Heart right ventricle (tissue), 16 donors: ENCODE results near the gene ROM1. TPM values are rescaled to one million over a fixed set of nuclear protein-coding genes. Genes with fewer than 3 reads are reported as not detected.

Experiments
- ATAC-seq, 8 donors: fragments of 200-7000 bp; cut with Tn5 transposase; one replicate each; pipeline ENCODE4 v1.9.1; 2020; ENCODE audit warnings: mild to moderate bottlenecking in 8 of 8, moderate library complexity in 8 of 8, moderate number of reproducible peaks in 1 of 8
- DNase-seq, 2 donors: peaks; one replicate each; pipeline ENCODE4 v3.0.0-alpha.2; 2020
- H3K27ac ChIP-seq, 10 donors: fragments of 200-600 bp; sonication (generic) in 2 of 10; one replicate each; pipeline versions ENCODE4 v1.5.0 to v1.8.0; 2020 to 2022; ENCODE audit warnings: mild to moderate bottlenecking in 3 of 10
- H3K27me3 ChIP-seq, 7 donors: fragments of 200-600 bp; one replicate each; pipeline ENCODE4 v1.8.0; 2021 to 2022; ENCODE audit warnings: mild to moderate bottlenecking in 2 of 7
- H3K36me3 ChIP-seq, 9 donors: fragments of 200-600 bp; sonication (generic) in 1 of 9; one replicate each; pipeline versions ENCODE4 v1.5.0 to v1.8.0; 2020 to 2022; ENCODE audit warnings: mild to moderate bottlenecking in 2 of 9
- H3K4me1 ChIP-seq, 9 donors: fragments of 200-600 bp; sonication (generic) in 1 of 9; one replicate each; pipeline versions ENCODE4 v1.5.0 to v1.8.0; 2020 to 2022; ENCODE audit warnings: mild to moderate bottlenecking in 4 of 9
- H3K4me3 ChIP-seq, 10 donors: fragments of 200-600 bp; sonication (generic) in 2 of 10; one replicate each; pipeline versions ENCODE4 v1.5.0 to v1.8.0; 2020 to 2022; ENCODE audit warnings: mild to moderate bottlenecking in 7 of 10, moderate library complexity in 2 of 10
- H3K9me3 ChIP-seq, 11 donors: fragments of 200-600 bp in 10 of 11; sonication (generic) in 2 of 11; one replicate each; pipeline versions ENCODE4 v1.5.0 to v1.8.0; 2013 to 2022; ENCODE audit warnings: mild to moderate bottlenecking in 2 of 11, control low read depth in 1 of 11, moderate library complexity in 1 of 11
- WGBS, 2 donors: extraction: QIAGEN DNeasy Blood & Tissue Kit; methylation state at CpG; one replicate each; pipeline ENCODE4 v1.1.7; 2013; ENCODE audit warnings: inconsistent platforms in 1 of 2; 5-methylcytosine and 5-hydroxymethylcytosine counted together
- intact Hi-C, 10 donors: fragments of 100-400 bp; cut with DNase I; formaldehyde crosslinking; loops; one replicate each; pipeline versions ENCODE4 v1.11.1 to v1.14.2; 2022
- polyA plus RNA-seq, 2 donors: library from polyadenylated mRNA; stranded (reverse); fragments of 200-250 nt; gene quantifications; one replicate each; pipeline ENCODE4 v1.2.3, GENCODE V29; 2013
- total RNA-seq, 10 donors: library from RNA; stranded (reverse); fragmentation: NEBNext Ultra II Directional in 3 of 10; extraction: Animal tissue kit (Norgen Biotek cat#: 25700) in 3 of 10; gene quantifications; one replicate each; pipeline versions ENCODE4 v1.2.1 to v1.2.4, GENCODE V29; 2021 to 2023
- TF ChIP-seq, protein P1 (sequence below), 9 donors: fragments of 200-600 bp; sonication (generic) in 2 of 9; IDR thresholded peaks; one replicate each; pipeline versions ENCODE4 v1.5.0 to v1.8.0; 2021 to 2022; ENCODE audit warnings: antibody characterized with exemption in 9 of 9, mild to moderate bottlenecking in 5 of 9, moderate library complexity in 1 of 9
- donor health status: Arrhythmogenic right ventricular cardiomyopathy.
- donor health status: ischemic (EF 13 %, LVEDD 7.1; RV severe dilation, severe dysfunction).
- donor health status: healthy with polysubstance abuse.
- donor health status: DM: no; HTN: yes; CAD: no.
- donor health status: DM: no; HTN: no; CAD: no.
- donor health status: ischemic (EF 25% LVEDD 6.9; RV normal size, moderate dysfunction).
- donor health status: ischemic (EF 25% LVEDD 5.7; RV mildly dilated, moderate dysfunction).
- donor health status: healthy.
- donor health status: DM: yes; HTN: yes; CAD: no.
- donor health status: Ischemic cardiomyopathy.
- donor health status: ischemic (EF 35%, LVEDD 5.7; RV mildly dilated, moderate dysfunction).
- donor health status: nonischemic (EF 11% LVEDD 7.7; RV severe dilation, severe dysfunction).
- donor health status: DM: yes; HTN: yes; CAD: no.
- donor health status: PGD.
- donor health status: ischemic (EF 29% LVEDD 5.4; RV normal size, mild dysfunction).
- donor health status: nonischemic (EF 23%, LVEDD 6.1; RV moderate dilation, normal function).

The ROM1 gene
- total and polyA plus RNA-seq, 12 donors, result 0.81 to 6.6 (median 2.0) TPM

DNA sequence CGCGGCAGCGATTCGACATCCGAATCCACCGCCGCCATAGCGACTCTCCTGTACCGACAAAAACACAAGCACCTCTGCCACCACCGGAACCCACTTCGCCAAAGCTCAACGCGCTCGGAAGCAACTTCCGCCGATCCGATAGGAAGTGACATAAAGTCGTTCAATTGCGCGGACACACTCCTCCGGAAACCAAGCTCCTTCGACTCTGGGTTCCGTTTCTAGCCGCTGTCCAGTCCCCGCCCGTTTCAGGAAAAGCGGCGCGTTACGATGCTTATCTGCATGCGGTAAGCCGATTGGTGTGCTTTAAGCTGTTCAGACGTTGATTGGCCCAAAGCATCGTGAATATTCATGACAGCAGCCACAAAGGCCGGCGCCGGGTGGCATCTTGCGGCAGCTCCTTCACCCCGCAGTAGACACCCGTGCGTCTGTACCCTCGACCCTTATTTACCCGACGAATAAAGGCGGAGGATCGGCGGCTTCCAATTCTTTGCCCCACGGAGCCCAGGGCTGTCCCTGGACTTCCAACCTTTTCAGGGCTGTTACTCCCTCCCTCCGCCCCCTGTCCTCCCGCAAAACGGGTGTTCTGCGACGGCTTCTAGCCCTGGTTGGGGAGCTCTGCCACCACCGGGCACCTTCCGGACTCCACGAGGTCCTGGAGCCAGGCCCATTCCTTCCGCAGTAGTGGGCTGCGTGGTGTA lies 21.5 kb upstream of the ROM1 start, which contains the start of gene TUT1:
Gene TUT1, minus strand, starts transcription at position 76 of the 698 bp plus-strand sequence. Its CDS starts 38 bp downstream, at position 38.
- H3K4me3 ChIP-seq, result peak within 1 kb of the TSS; percentile 63 to 86 (median 78)
- peaks cover 0 to 63% (median 43%) of the 10 kb centered on the region in 9 donors for H3K36me3 ChIP-seq
- H3K4me1 ChIP-seq, result peaks cover 3 to 42% (median 28%) of the 10 kb centered on the region in 9 donors
- no peaks in the 10 kb centered on the region for H3K27me3 ChIP-seq
- ATAC-seq (peak; percentile 95 to 98 (median 96)), DNase-seq (peak; percentile 91 to 97)
- 0% methylated on average over 58 of the region's 58 CpGs for WGBS, 2 donors
- H3K9me3 ChIP-seq, result no peaks in the 10 kb centered on the region
- peak within 1 kb of the TSS; percentile 83 to 97 (median 94) for H3K27ac ChIP-seq
- TF ChIP-seq, protein P1, sequence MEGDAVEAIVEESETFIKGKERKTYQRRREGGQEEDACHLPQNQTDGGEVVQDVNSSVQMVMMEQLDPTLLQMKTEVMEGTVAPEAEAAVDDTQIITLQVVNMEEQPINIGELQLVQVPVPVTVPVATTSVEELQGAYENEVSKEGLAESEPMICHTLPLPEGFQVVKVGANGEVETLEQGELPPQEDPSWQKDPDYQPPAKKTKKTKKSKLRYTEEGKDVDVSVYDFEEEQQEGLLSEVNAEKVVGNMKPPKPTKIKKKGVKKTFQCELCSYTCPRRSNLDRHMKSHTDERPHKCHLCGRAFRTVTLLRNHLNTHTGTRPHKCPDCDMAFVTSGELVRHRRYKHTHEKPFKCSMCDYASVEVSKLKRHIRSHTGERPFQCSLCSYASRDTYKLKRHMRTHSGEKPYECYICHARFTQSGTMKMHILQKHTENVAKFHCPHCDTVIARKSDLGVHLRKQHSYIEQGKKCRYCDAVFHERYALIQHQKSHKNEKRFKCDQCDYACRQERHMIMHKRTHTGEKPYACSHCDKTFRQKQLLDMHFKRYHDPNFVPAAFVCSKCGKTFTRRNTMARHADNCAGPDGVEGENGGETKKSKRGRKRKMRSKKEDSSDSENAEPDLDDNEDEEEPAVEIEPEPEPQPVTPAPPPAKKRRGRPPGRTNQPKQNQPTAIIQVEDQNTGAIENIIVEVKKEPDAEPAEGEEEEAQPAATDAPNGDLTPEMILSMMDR (IDR thresholded peaks at IDR 0.05), result peak in 5 of 9 donors; percentile 5 to 39 (median 24)
- intact Hi-C loops, result loop anchor here in 5 of 10 donors (1.0 to 10.0 kb wide), 6 partner anchors 17 to 266 kb away; partner anchors contain the start of gene AHNAK (in 2 of the 5)

DNA sequence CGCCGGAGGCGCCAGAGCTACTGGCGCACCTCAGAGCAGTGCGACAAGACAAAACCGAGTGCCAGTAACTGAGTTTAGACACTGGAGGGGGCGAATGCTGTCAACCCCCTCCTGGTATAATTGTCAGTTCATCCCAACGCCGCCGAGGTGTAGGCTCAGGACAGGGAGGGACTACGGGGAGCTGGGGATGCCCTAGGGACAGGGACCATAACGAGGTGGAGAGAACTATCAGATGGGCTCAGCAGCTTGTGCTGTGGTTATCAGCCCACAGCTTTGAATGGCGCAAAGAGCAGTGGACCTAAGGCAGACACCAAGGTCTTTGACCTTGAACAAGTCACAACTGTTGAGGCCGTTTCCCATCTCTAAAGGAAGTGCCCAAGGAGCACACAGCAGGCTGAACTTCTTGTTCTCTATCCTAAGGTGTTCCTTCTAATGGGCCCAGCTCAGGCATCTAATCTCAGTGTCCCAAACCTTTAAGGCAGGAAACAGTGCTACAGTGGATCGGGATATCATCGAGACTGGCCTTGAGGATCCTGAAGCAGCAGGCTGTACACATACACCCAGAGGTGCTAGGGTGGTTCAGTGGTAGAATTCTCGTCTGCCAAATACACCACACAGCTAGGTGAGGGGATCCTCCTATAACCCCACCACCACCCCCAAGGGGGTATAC lies 20.8 kb upstream of the ROM1 start:
- peak in 6 of 8 donors; percentile 3 to 34 (median 16) for ATAC-seq
- H3K36me3 ChIP-seq, result peaks cover 0 to 63% (median 50%) of the 10 kb centered on the region in 9 donors
- H3K27ac ChIP-seq, result peak overlapping the region; percentile 83 to 97 (median 94)
- 8 to 11% methylated on average over 17 of the region's 17 CpGs for WGBS, 2 donors
- TF ChIP-seq, protein P1 (IDR thresholded peaks at IDR 0.05), result no peak
- intact Hi-C loops, result loop anchor here in 3 of 10 donors (5.0 to 10.0 kb wide), 3 partner anchors 45 to 265 kb away; partner anchors contain the start of gene AHNAK (in 1 of the 3)
- peaks cover 3 to 42% (median 28%) of the 10 kb centered on the region in 9 donors for H3K4me1 ChIP-seq
- H3K27me3 ChIP-seq, result no peaks in the 10 kb centered on the region
- H3K4me3 ChIP-seq, result peak overlapping the region; percentile 50 to 86 (median 78)
- no peaks in the 10 kb centered on the region for H3K9me3 ChIP-seq
- no peak for DNase-seq

DNA sequence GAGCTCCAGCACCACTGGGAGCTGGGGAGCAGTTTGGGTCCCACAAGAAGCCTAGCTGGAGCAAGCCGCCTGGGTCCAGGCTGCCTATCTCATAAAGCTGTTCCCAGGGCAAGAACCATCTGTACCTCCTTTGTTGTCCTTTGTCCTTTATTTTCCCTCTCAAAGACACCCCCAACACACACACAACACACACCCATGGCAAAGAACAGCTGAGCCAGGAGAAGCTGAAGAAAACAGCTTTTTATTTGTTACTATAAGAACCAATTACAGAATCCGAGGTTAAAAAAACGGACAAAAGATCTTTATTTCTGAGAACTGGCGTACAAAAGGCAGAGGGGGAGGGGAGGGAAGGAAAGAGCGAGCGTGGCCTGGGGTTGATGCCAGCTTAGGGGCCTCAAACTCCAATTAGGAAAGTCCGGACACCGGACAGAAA lies 20.1 kb upstream of the ROM1 start:
- Histone ChIP-seq H3K9me3 (no peaks in the 10 kb centered on the region), H3K36me3 (peaks cover 0 to 63% (median 52%) of the 10 kb centered on the region in 9 donors), H3K27ac (peak overlapping the region in 9 of 10 donors; percentile 92 to 97 (median 95)), H3K4me1 (peaks cover 3 to 49% (median 28%) of the 10 kb centered on the region in 9 donors), H3K27me3 (no peaks in the 10 kb centered on the region), H3K4me3 (no peak overlapping the region)
- TF ChIP-seq, protein P1 (IDR thresholded peaks at IDR 0.05), result no peak
- 76 to 80% methylated on average over 8 of the region's 8 CpGs for WGBS, 2 donors
- ATAC-seq (no peak), DNase-seq (no peak)
- intact Hi-C loops, result loop anchor here in 3 of 10 donors (5.0 to 10.0 kb wide), 3 partner anchors 46 to 264 kb away; partner anchors contain the start of gene AHNAK (in 1 of the 3)
